WERI-Rb-1 (cell line): ENCODE measurements around the gene FNDC3B.

ENCODE experiments used
- DNase-seq: peaks from one replicate; pipeline ENCODE4 v3.0.0-alpha.2; 2020
- H3K27ac ChIP-seq: fragments of 250-450 bp; sonication (Bioruptor Pico); 2 replicates; pipeline ENCODE4 v1.5.1; 2020; ENCODE audit warnings: mild to moderate bottlenecking, moderate library complexity
- H3K27me3 ChIP-seq: fragments of 250-450 bp; sonication (Bioruptor Pico); 2 replicates; pipeline ENCODE4 v1.5.1; 2021; ENCODE audit warnings: mild to moderate bottlenecking, low read depth, moderate library complexity; ENCODE audit not compliant: insufficient read depth, severe bottlenecking
- H3K36me3 ChIP-seq: fragments of 250-450 bp; sonication (Bioruptor Pico); 2 replicates; pipeline ENCODE4 v1.5.1; 2020; ENCODE audit warnings: mild to moderate bottlenecking, moderate library complexity
- H3K4me3 ChIP-seq: 2 replicates; pipeline ENCODE4 v1.5.1; 2011; ENCODE audit warnings: low read depth, mild to moderate bottlenecking, control low read depth, low read length
- H3K9me3 ChIP-seq: fragments of 250-450 bp; sonication (Bioruptor Pico); 2 replicates; pipeline ENCODE4 v1.5.1; 2021; ENCODE audit warnings: mild to moderate bottlenecking, moderate library complexity; ENCODE audit not compliant: severe bottlenecking
- CTCF ChIP-seq: IDR thresholded peaks from 2 replicates; pipeline ENCODE4 v1.5.1; 2011; ENCODE audit warnings: low read depth, mild to moderate bottlenecking, control low read depth, inconsistent platforms, low read length

Gene FNDC3B

GRCh38 chr3:172048599-172048998, 9.2 kb downstream of the FNDC3B start:
- no peaks in the 10 kb centered on the region for H3K27me3 ChIP-seq
- H3K36me3 ChIP-seq = no peaks in the 10 kb centered on the region
- no peaks in the 10 kb centered on the region for H3K9me3 ChIP-seq
- no peak for DNase-seq
- no peak for TF ChIP-seq CTCF
- no peak overlapping the region for H3K4me3 ChIP-seq
- H3K27ac ChIP-seq = no peak overlapping the region

DNA sequence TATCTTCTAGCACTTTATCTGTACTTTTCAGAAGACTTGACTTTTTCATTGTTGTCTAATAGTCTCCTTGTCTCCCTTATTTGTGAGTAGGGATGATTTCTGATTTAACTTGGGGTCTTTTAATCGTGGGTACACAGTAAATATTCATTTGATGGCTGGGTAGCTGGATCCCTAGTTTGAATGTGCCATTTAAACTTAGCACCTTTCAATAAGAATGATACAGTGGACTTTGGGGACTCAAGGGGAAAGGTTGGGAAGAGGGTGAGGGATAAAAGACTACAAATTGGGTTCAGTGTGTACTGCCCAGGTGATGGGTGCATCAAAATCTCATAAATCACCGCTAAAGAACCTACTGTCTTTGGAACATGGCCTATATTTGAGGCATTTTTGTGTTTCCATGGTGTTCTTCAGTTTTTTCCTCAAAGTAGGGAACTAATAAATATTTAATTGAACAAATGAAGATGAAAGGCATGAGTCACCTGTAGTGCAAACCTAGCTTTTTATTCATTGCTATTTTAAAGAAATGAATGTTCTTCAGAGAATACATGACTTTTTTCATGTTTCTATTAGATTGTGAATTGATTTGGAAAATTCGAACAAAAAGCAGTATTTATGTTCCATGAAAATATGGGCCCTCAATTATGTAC, 12.1 kb downstream of the FNDC3B start:
- Histone ChIP-seq H3K9me3 (no peaks in the 10 kb centered on the region), H3K27ac (no peak overlapping the region), H3K36me3 (no peaks in the 10 kb centered on the region), H3K27me3 (no peaks in the 10 kb centered on the region), H3K4me3 (no peak overlapping the region)
- no peak for DNase-seq
- TF ChIP-seq CTCF = no peak

DNA sequence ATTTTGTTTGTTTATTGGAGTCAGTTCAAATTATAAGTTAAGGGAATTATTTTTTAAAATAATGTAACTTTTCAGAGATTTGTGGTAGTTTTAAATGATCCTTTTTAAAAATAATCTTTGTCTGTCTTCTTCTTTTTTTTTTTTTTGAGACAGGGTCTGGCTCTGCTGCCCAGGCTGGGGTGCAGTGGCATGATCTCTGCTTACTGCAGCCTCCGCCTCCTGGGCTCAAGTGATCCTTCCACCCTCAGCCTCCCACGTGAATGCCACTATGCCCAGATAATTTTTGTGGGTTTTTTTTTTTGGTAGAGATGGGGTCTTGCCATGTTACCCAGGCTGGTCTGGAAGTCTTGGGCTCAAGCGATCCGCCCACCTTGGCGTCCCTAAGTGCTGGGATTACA, 12.6 kb downstream of the FNDC3B start:
- Histone ChIP-seq H3K27me3 (no peaks in the 10 kb centered on the region), H3K4me3 (no peak overlapping the region), H3K36me3 (no peaks in the 10 kb centered on the region), H3K9me3 (no peaks in the 10 kb centered on the region), H3K27ac (no peak overlapping the region)
- DNase-seq = no peak
- TF ChIP-seq CTCF = no peak

DNA sequence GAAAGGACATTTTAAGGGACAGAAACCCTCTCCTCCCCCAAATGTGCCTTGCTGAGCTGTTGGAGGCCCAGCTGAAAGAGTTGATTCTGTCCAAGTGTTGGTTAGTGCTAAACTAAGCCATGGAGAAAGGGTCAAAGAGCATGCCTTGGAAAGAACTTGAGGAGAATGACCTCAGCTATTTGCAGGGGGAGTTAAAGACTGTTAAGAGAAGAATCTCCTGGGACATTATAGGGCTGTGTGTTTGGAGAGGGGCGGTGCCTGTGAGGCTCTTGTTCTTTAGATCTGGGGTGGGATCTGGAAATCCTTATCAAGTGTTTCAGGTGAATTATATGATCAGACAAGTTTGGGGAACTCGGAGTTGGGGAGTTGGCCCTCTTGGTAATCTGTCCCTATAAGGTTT, 13.0 kb downstream of the FNDC3B start:
- Histone ChIP-seq H3K27me3 (no peaks in the 10 kb centered on the region), H3K27ac (no peak overlapping the region), H3K9me3 (no peaks in the 10 kb centered on the region), H3K4me3 (no peak overlapping the region), H3K36me3 (no peaks in the 10 kb centered on the region)
- no peak for TF ChIP-seq CTCF
- DNase-seq = no peak

GRCh38 chr3:172054115-172054764, 14.9 kb downstream of the FNDC3B start:
- Histone ChIP-seq H3K27ac (no peak overlapping the region), H3K9me3 (no peaks in the 10 kb centered on the region), H3K36me3 (no peaks in the 10 kb centered on the region), H3K27me3 (no peaks in the 10 kb centered on the region), H3K4me3 (no peak overlapping the region)
- DNase-seq = no peak
- TF ChIP-seq CTCF = no peak

DNA sequence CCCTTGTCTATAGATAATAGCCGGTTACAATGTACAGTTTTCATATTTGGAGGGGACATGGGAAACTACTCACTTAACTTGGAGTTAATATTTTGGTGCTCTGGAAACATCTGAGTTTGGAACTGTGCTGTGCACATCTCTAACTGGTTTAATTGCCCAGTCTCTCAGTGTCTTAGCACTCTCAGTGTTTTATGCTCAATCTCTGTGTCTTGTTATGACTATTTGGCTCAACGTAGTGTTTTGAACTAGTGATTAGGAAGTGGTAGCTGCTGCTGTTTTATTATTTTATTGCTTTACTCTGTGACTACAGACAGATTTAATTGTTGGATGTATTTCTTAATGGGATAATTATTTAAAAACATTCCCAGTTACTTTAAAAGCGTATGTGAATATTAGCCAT, 17.0 kb downstream of the FNDC3B start:
- Histone ChIP-seq H3K36me3 (no peaks in the 10 kb centered on the region), H3K4me3 (no peak overlapping the region), H3K27me3 (no peaks in the 10 kb centered on the region), H3K27ac (no peak overlapping the region), H3K9me3 (no peaks in the 10 kb centered on the region)
- no peak for DNase-seq
- no peak for TF ChIP-seq CTCF
